Tibial artery (tissue), 4 donors: ENCODE data around the gene DLG5.

Source experiments
- DNase-seq, 2 donors: peaks; one replicate each; pipeline ENCODE4 v3.0.0-alpha.2; 2019
- H3K27ac ChIP-seq, 2 donors: fragments of 200-600 bp; sonication (generic) in 1 of 2; 1 replicate in 1 of 2; 2 replicates in 1 of 2; pipeline ENCODE4 v1.5.1; 2018 to 2019; ENCODE audit warnings: mild to moderate bottlenecking in 1 of 2
- H3K27me3 ChIP-seq, 2 donors: fragments of 200-600 bp; sonication (generic) in 1 of 2; one replicate each; pipeline versions ENCODE4 v1.5.1 to v1.6.0; 2016 to 2019
- H3K36me3 ChIP-seq, 3 donors: fragments of 200-600 bp; sonication (generic) in 2 of 3; one replicate each; pipeline ENCODE4 v1.5.1; 2016 to 2019; ENCODE audit warnings: mild to moderate bottlenecking in 2 of 3
- H3K4me1 ChIP-seq, 4 donors: fragments of 200-600 bp; sonication (generic) in 2 of 4; 1 replicate in 3 of 4; 2 replicates in 1 of 4; pipeline ENCODE4 v1.5.1; 2016 to 2019
- H3K4me3 ChIP-seq, 2 donors: fragments of 200-600 bp; sonication (generic) in 1 of 2; 1 replicate in 1 of 2; 2 replicates in 1 of 2; pipeline ENCODE4 v1.5.1; 2018 to 2019; ENCODE audit warnings: mild to moderate bottlenecking in 2 of 2
- H3K9me3 ChIP-seq, 3 donors: fragments of 200-600 bp; sonication (generic) in 1 of 3; one replicate each; pipeline ENCODE4 v1.5.1; 2016 to 2019
- intact Hi-C: fragments of 100-400 bp; cut with DNase I; formaldehyde crosslinking; loops from one replicate; pipeline ENCODE4 v1.15.0; 2023; ENCODE audit warnings: low total_unique reads
- TF ChIP-seq, protein P1 (sequence below), 2 experiments: fragments of 200-600 bp in 1 of 2; fragments of 450-650 bp in 1 of 2; IDR thresholded peaks; one replicate each; pipeline ENCODE4 v1.5.1; 2017 to 2019; ENCODE audit warnings: antibody characterized with exemption in 2 of 2, mild to moderate bottlenecking in 1 of 2, moderate library complexity in 1 of 2

Gene DLG5

GRCh38 chr10:77911535-77912123 lies 14.9 kb downstream of the DLG5 start:
- Histone ChIP-seq H3K27me3 (no peaks in the 10 kb centered on the region), H3K4me1 (peaks cover 0 to 65% (median 23%) of the 10 kb centered on the region in 4 donors), H3K36me3 (no peaks in the 10 kb centered on the region), H3K4me3 (no peak overlapping the region), H3K9me3 (no peaks in the 10 kb centered on the region), H3K27ac (no peak overlapping the region)
- DNase-seq: no peak
- intact Hi-C loops: no loop called here
- TF ChIP-seq, protein P1, sequence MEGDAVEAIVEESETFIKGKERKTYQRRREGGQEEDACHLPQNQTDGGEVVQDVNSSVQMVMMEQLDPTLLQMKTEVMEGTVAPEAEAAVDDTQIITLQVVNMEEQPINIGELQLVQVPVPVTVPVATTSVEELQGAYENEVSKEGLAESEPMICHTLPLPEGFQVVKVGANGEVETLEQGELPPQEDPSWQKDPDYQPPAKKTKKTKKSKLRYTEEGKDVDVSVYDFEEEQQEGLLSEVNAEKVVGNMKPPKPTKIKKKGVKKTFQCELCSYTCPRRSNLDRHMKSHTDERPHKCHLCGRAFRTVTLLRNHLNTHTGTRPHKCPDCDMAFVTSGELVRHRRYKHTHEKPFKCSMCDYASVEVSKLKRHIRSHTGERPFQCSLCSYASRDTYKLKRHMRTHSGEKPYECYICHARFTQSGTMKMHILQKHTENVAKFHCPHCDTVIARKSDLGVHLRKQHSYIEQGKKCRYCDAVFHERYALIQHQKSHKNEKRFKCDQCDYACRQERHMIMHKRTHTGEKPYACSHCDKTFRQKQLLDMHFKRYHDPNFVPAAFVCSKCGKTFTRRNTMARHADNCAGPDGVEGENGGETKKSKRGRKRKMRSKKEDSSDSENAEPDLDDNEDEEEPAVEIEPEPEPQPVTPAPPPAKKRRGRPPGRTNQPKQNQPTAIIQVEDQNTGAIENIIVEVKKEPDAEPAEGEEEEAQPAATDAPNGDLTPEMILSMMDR (IDR thresholded peaks at IDR 0.05): no peak

DNA sequence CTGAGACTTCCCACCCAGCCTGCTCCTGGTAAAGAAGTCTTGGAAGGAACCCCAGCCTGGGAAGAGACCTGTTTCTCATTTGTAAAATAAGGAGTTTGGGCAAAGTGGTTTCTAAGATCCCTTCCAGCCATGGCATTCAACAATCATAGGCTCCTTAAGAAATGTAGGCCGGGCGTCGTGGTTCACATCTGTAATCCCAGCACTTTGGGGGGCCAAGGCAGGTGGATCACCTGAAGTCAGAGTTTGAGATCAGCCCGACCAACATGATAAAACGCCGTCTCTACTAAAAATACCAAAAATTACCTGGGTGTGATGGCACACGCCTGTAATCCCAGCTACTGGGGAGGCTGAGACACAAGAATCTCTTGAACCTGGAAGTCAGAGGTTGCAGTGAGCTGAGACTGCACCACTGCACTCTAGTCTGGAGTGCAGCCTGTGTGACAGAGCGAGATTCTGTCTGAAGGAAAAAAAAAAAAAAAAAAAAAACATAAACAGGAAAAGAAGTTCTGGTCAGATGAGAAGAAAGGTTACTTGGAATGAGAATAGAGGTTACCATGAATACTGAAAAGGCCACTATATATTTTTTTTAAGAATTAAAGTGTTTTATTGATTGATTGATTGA lies 15.9 kb downstream of the DLG5 start:
- Histone ChIP-seq H3K27me3 (no peaks in the 10 kb centered on the region), H3K36me3 (no peaks in the 10 kb centered on the region), H3K4me3 (no peak overlapping the region), H3K9me3 (no peaks in the 10 kb centered on the region), H3K27ac (no peak overlapping the region), H3K4me1 (peaks cover 0 to 68% (median 26%) of the 10 kb centered on the region in 4 donors)
- intact Hi-C loops: no loop called here
- TF ChIP-seq, protein P1 (IDR thresholded peaks at IDR 0.05): no peak
- no peak for DNase-seq

DNA sequence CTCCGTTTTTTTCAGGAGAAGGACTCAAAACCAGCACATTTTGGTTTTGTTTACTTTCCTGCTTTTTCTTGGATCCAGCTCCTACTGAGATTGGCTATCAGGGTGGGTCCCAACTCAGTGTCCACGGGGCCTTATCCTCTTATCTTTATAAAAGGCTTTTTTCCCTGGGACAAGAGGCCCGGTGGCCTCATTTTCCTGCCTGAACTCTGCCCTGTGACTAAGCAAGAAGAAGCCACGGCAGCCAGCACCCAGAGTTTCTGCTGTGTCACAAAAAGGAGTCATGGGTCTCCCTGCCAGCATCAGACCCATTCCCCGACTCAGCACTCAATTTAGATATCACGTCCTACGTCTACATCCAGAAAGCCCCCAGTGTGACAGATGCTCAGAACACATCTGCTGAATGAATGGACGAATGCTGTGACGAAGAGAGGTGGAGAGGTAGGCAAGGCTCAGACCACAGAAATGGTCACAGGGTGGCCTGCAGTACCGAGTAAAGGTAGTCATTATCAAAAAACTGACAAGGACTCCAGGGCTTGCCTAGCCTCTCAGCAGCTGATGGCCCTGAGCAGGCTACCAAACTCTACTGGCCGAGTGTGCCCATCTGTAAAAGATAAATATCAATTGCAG lies 16.7 kb downstream of the DLG5 start:
- peaks cover 0 to 61% (median 27%) of the 10 kb centered on the region in 4 donors for H3K4me1 ChIP-seq
- no peaks in the 10 kb centered on the region for H3K36me3 ChIP-seq
- H3K27ac ChIP-seq: no peak overlapping the region
- no peak overlapping the region for H3K4me3 ChIP-seq
- H3K9me3 ChIP-seq: no peaks in the 10 kb centered on the region
- DNase-seq: peak in 1 of 2 donors; percentile 36
- TF ChIP-seq, protein P1 (IDR thresholded peaks at IDR 0.05): no peak
- intact Hi-C loops: no loop called here
- H3K27me3 ChIP-seq: no peaks in the 10 kb centered on the region

GRCh38 chr10:77909021-77909748 lies 17.4 kb downstream of the DLG5 start:
- Histone ChIP-seq H3K36me3 (no peaks in the 10 kb centered on the region), H3K9me3 (no peaks in the 10 kb centered on the region), H3K27me3 (no peaks in the 10 kb centered on the region), H3K4me3 (no peak overlapping the region), H3K27ac (no peak overlapping the region), H3K4me1 (peaks cover 0 to 61% (median 27%) of the 10 kb centered on the region in 4 donors)
- intact Hi-C loops: no loop called here
- TF ChIP-seq, protein P1 (IDR thresholded peaks at IDR 0.05): no peak
- DNase-seq: no peak

GRCh38 chr10:77907900-77908717 lies 18.4 kb downstream of the DLG5 start:
- H3K36me3 ChIP-seq: no peaks in the 10 kb centered on the region
- intact Hi-C loops: no loop called here
- peaks cover 0 to 57% (median 27%) of the 10 kb centered on the region in 4 donors for H3K4me1 ChIP-seq
- TF ChIP-seq, protein P1 (IDR thresholded peaks at IDR 0.05): no peak
- H3K27me3 ChIP-seq: no peaks in the 10 kb centered on the region
- H3K27ac ChIP-seq: no peak overlapping the region
- DNase-seq: no peak
- no peak overlapping the region for H3K4me3 ChIP-seq
- H3K9me3 ChIP-seq: no peaks in the 10 kb centered on the region
